ENCODE data around the gene DNALI1. TPM values are rescaled to one million over a fixed set of nuclear protein-coding genes. Genes with fewer than 3 reads are reported as not detected.
"Not testable (repeated sequence)": the region's sequence is repeated elsewhere in the genome, so short reads cannot be mapped to it uniquely, and the experiment has no call there.

Gene DNALI1
- total and polyA plus RNA-seq, 3 experiments from 2014 or later = 0.09 TPM; not detected in 2

- H3K9me3 ChIP-seq (ENCODE audit: low read length) = no peaks in the 10 kb centered on the region
- no peak for DNase-seq
- no peaks in the 10 kb centered on the region for H3K36me3 ChIP-seq (ENCODE audit: insufficient read depth, low read length)
- peaks cover 0 to 7% (median 2%) of the 10 kb centered on the region in 3 donors for H3K36me3 Mint-ChIP-seq
- H3K27me3 Mint-ChIP-seq = peaks cover 2 to 11% of the 10 kb centered on the region in 2 donors
- peak overlapping the region in 1 of 7 donors; percentile 26 for H3K4me3 Mint-ChIP-seq
- H3K27me3 ChIP-seq (ENCODE audit: insufficient read depth, low read length, poor library complexity, severe bottlenecking) = no peaks in the 10 kb centered on the region
- H3K27ac Mint-ChIP-seq = peak overlapping the region in 1 of 8 donors; percentile 0
- H3K4me1 Mint-ChIP-seq = peaks cover 7 to 13% (median 8%) of the 10 kb centered on the region in 3 donors
- H3K4me1 ChIP-seq (ENCODE audit: insufficient read depth, low read length) = peaks cover 3% of the 10 kb centered on the region
- H3K9me3 Mint-ChIP-seq = no peaks in the 10 kb centered on the region
- POLR2A ChIA-PET = no interaction called here
- no peak overlapping the region for H3K27ac ChIP-seq (ENCODE audit: low read depth, low read length)
- H3K4me3 ChIP-seq (ENCODE audit: low read length) = no peak overlapping the region
- CTCF ChIA-PET = no interaction called here
Observed at GRCh38 chr1:37558411-37558810, 1.7 kb downstream of the DNALI1 start.

GRCh38 chr1:37559080-37559479 lies 2.3 kb downstream of the DNALI1 start:
- CTCF ChIA-PET = no interaction called here
- H3K27me3 Mint-ChIP-seq = peaks cover 2 to 11% of the 10 kb centered on the region in 2 donors

GRCh38 chr1:37559957-37560379 lies 3.2 kb downstream of the DNALI1 start:
- POLR2A ChIA-PET; CTCF ChIA-PET; H3K9me3 Mint-ChIP-seq; H3K27me3 ChIP-seq (ENCODE audit: insufficient read depth, low read length, poor library complexity, severe bottlenecking); H3K4me3 Mint-ChIP-seq; H3K27ac Mint-ChIP-seq; DNase-seq; H3K4me3 ChIP-seq (ENCODE audit: low read length); H3K4me1 Mint-ChIP-seq; H3K36me3 ChIP-seq (ENCODE audit: insufficient read depth, low read length); H3K36me3 Mint-ChIP-seq; H3K4me1 ChIP-seq (ENCODE audit: insufficient read depth, low read length); H3K9me3 ChIP-seq (ENCODE audit: low read length): not testable (repeated sequence)
- H3K27me3 Mint-ChIP-seq = peaks cover 2 to 11% of the 10 kb centered on the region in 2 donors
- H3K27ac ChIP-seq (ENCODE audit: low read depth, low read length) = peak overlapping the region; percentile 24

More at GRCh38 chr1:37559080-37559479, 2.3 kb downstream of the DNALI1 start:
- Histone ChIP-seq H3K9me3 (ENCODE audit: low read length) (no peaks in the 10 kb centered on the region), H3K27me3 (ENCODE audit: insufficient read depth, low read length, poor library complexity, severe bottlenecking) (no peaks in the 10 kb centered on the region), H3K36me3 (ENCODE audit: insufficient read depth, low read length) (no peaks in the 10 kb centered on the region), H3K27ac (ENCODE audit: low read depth, low read length) (no peak overlapping the region), H3K4me3 (ENCODE audit: low read length) (no peak overlapping the region), H3K4me1 (ENCODE audit: insufficient read depth, low read length) (no peaks in the 10 kb centered on the region)
- H3K36me3 Mint-ChIP-seq = peaks cover 0 to 2% (median 2%) of the 10 kb centered on the region in 3 donors
- no peak for DNase-seq
- POLR2A ChIA-PET = no interaction called here
- H3K4me1 Mint-ChIP-seq = peaks cover 3 to 7% (median 3%) of the 10 kb centered on the region in 3 donors
- H3K27ac Mint-ChIP-seq = peak overlapping the region in 1 of 8 donors; percentile 32
- no peaks in the 10 kb centered on the region for H3K9me3 Mint-ChIP-seq
- no peak overlapping the region for H3K4me3 Mint-ChIP-seq

- H3K9me3 Mint-ChIP-seq = no peaks in the 10 kb centered on the region
- POLR2A ChIA-PET = no interaction called here
- H3K36me3 Mint-ChIP-seq = peaks cover 0 to 14% (median 5%) of the 10 kb centered on the region in 3 donors
Observed at GRCh38 chr1:37560401-37561132, 3.8 kb downstream of the DNALI1 start.

GRCh38 chr1:37561133-37562132 lies 4.7 kb downstream of the DNALI1 start:
- ChIA-PET POLR2A (no interaction called here), CTCF (interaction anchor here (0.6 kb wide), 1 partner anchor 69 kb away, joined by 3 read pairs; no protein-coding TSS in a partner anchor)
- Mint-ChIP-seq H3K4me1 (peaks cover 0 to 2% (median 0%) of the 10 kb centered on the region in 3 donors), H3K27me3 (peaks cover 2 to 7% of the 10 kb centered on the region in 2 donors), H3K36me3 (peaks cover 3 to 22% (median 5%) of the 10 kb centered on the region in 3 donors), H3K27ac (peak overlapping the region in 3 of 8 donors; percentile 51 to 79 (median 70)), H3K9me3 (no peaks in the 10 kb centered on the region), H3K4me3 (no peak overlapping the region)
- Histone ChIP-seq H3K27ac (ENCODE audit: low read depth, low read length) (no peak overlapping the region), H3K36me3 (ENCODE audit: insufficient read depth, low read length) (peaks cover 13% of the 10 kb centered on the region), H3K4me1 (ENCODE audit: insufficient read depth, low read length) (no peaks in the 10 kb centered on the region), H3K9me3 (ENCODE audit: low read length) (no peaks in the 10 kb centered on the region), H3K4me3 (ENCODE audit: low read length) (no peak overlapping the region), H3K27me3 (ENCODE audit: insufficient read depth, low read length, poor library complexity, severe bottlenecking) (no peaks in the 10 kb centered on the region)
- DNase-seq = peak in 3 of 5 donors; percentile 6 to 55 (median 8)

More at GRCh38 chr1:37560401-37561132, 3.8 kb downstream of the DNALI1 start:
- CTCF ChIA-PET = interaction anchor here (0.6 kb wide), 1 partner anchor 69 kb away, joined by 3 read pairs; no protein-coding TSS in a partner anchor
- Histone ChIP-seq H3K27me3 (ENCODE audit: insufficient read depth, low read length, poor library complexity, severe bottlenecking) (no peaks in the 10 kb centered on the region), H3K4me1 (ENCODE audit: insufficient read depth, low read length) (no peaks in the 10 kb centered on the region), H3K9me3 (ENCODE audit: low read length) (no peaks in the 10 kb centered on the region), H3K4me3 (ENCODE audit: low read length) (no peak overlapping the region), H3K27ac (ENCODE audit: low read depth, low read length) (no peak overlapping the region), H3K36me3 (ENCODE audit: insufficient read depth, low read length) (peaks cover 4% of the 10 kb centered on the region)
- H3K27me3 Mint-ChIP-seq = peaks cover 2 to 11% of the 10 kb centered on the region in 2 donors
- H3K4me1 Mint-ChIP-seq = peaks cover 0 to 4% (median 0%) of the 10 kb centered on the region in 3 donors
- peak overlapping the region in 1 of 8 donors; percentile 47 for H3K27ac Mint-ChIP-seq
- no peak for DNase-seq
- no peak overlapping the region for H3K4me3 Mint-ChIP-seq

GRCh38 chr1:37562984-37563383 lies 6.2 kb downstream of the DNALI1 start:
- no peaks in the 10 kb centered on the region for H3K4me1 Mint-ChIP-seq
- H3K36me3 Mint-ChIP-seq = peaks cover 9 to 38% (median 9%) of the 10 kb centered on the region in 3 donors
- CTCF ChIA-PET = no interaction called here
- Histone ChIP-seq H3K4me3 (ENCODE audit: low read length) (no peak overlapping the region), H3K9me3 (ENCODE audit: low read length) (no peaks in the 10 kb centered on the region), H3K36me3 (ENCODE audit: insufficient read depth, low read length) (peaks cover 25% of the 10 kb centered on the region), H3K27me3 (ENCODE audit: insufficient read depth, low read length, poor library complexity, severe bottlenecking) (no peaks in the 10 kb centered on the region), H3K4me1 (ENCODE audit: insufficient read depth, low read length) (no peaks in the 10 kb centered on the region), H3K27ac (ENCODE audit: low read depth, low read length) (no peak overlapping the region)
- peak overlapping the region in 1 of 8 donors; percentile 8 for H3K27ac Mint-ChIP-seq
- no peak overlapping the region for H3K4me3 Mint-ChIP-seq
- H3K27me3 Mint-ChIP-seq = peaks cover under 1 to 2% of the 10 kb centered on the region in 2 donors
- POLR2A ChIA-PET = no interaction called here
- no peaks in the 10 kb centered on the region for H3K9me3 Mint-ChIP-seq
- DNase-seq = no peak

GRCh38 chr1:37564892-37565291 lies 8.2 kb downstream of the DNALI1 start:
- no peaks in the 10 kb centered on the region for H3K9me3 ChIP-seq (ENCODE audit: low read length)
- CTCF ChIA-PET = no interaction called here
- Mint-ChIP-seq H3K27me3 (no peaks in the 10 kb centered on the region), H3K27ac (peak overlapping the region in 2 of 8 donors; percentile 26 to 64), H3K4me1 (no peaks in the 10 kb centered on the region), H3K9me3 (no peaks in the 10 kb centered on the region), H3K36me3 (peaks cover 13 to 57% (median 18%) of the 10 kb centered on the region in 3 donors), H3K4me3 (no peak overlapping the region)
- peaks cover 42% of the 10 kb centered on the region for H3K36me3 ChIP-seq (ENCODE audit: insufficient read depth, low read length)
- H3K27ac ChIP-seq (ENCODE audit: low read depth, low read length) = no peak overlapping the region
- no peak for DNase-seq
- no peaks in the 10 kb centered on the region for H3K4me1 ChIP-seq (ENCODE audit: insufficient read depth, low read length)
- POLR2A ChIA-PET = interaction anchor here (0.6 kb wide), 1 partner anchor 121 kb away, joined by 4 read pairs; no protein-coding TSS in a partner anchor
- H3K27me3 ChIP-seq (ENCODE audit: insufficient read depth, low read length, poor library complexity, severe bottlenecking) = no peaks in the 10 kb centered on the region
- no peak overlapping the region for H3K4me3 ChIP-seq (ENCODE audit: low read length)

Data from CD8-positive, alpha-beta memory T cell (primary cell).